Retinal pigment epithelial cell (primary cell): ENCODE measurements around the gene BRF1.
A peak's percentile ranks its signal among the peaks of the same experiment; 100 is the strongest.

ENCODE experiments used
- DNase-seq: peaks from one replicate; pipeline ENCODE4 v3.0.0-alpha.2; 2010; ENCODE audit warnings: low read depth
- H3K4me3 ChIP-seq: 2 replicates; pipeline ENCODE4 v1.5.1; 2011; ENCODE audit warnings: mild to moderate bottlenecking, low read length, control low read depth, moderate library complexity
- CTCF ChIP-seq: conservative IDR thresholded peaks from 2 replicates; pipeline ENCODE4 v1.5.1; 2011; ENCODE audit warnings: low read depth, low read length, control low read depth, inconsistent platforms

Gene BRF1

GRCh38 chr14:105200074-105200473 lies 100.7 kb downstream of the BRF1 start:
- no peak overlapping the region for H3K4me3 ChIP-seq
- DNase-seq: no peak
- peak; percentile 21 for TF ChIP-seq CTCF

DNA sequence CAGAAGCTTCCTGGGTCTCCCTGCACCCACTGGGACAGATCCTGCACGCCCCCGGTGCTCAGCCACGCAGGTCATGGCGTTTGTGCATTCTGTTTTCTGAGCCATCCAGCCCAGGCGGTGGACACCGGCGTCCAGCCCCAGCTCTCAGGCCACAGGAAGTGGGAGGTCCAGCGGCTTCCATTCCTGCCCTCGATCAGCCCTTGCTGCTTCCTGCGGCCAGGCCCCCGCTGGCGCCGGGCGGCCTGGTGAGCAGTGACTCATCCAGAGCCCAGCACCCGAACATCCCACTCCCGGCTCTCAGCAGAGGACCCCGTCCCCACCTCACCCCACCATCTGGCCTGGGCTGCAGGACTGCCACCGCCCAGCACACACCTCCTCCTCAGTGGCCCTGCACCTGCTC lies 101.7 kb downstream of the BRF1 start:
- DNase-seq: no peak
- no peak overlapping the region for H3K4me3 ChIP-seq
- no peak for TF ChIP-seq CTCF

- no peak for DNase-seq
- TF ChIP-seq CTCF: peak; percentile 24
- H3K4me3 ChIP-seq: no peak overlapping the region
These were observed 102.2 kb downstream of the BRF1 start for GRCh38 chr14:105198588-105198987.

- no peak for DNase-seq
- TF ChIP-seq CTCF: no peak
- H3K4me3 ChIP-seq: no peak overlapping the region
These were observed 103.6 kb downstream of the BRF1 start for GRCh38 chr14:105197211-105197641.

- no peak for TF ChIP-seq CTCF
- DNase-seq: no peak
- H3K4me3 ChIP-seq: no peak overlapping the region
These were observed 104.4 kb downstream of the BRF1 start for GRCh38 chr14:105196265-105196960.

- DNase-seq: no peak
- TF ChIP-seq CTCF: no peak
- no peak overlapping the region for H3K4me3 ChIP-seq
These were observed 105.1 kb downstream of the BRF1 start for GRCh38 chr14:105195522-105196264.

- no peak overlapping the region for H3K4me3 ChIP-seq
- no peak for TF ChIP-seq CTCF
- DNase-seq: no peak
These were observed 105.8 kb downstream of the BRF1 start for GRCh38 chr14:105195051-105195450.
